ENCODE measurements around the gene SCN1B. TPM values are rescaled to one million over a fixed set of nuclear protein-coding genes. Genes with fewer than 3 reads are reported as not detected.

SCN1B gene
- total and polyA plus RNA-seq, 9 donors, result 3.0 to 6.7 (median 3.5) TPM

GRCh38 chr19:35053667-35054293 lies 23.5 kb downstream of the SCN1B start:
- H3K27me3 ChIP-seq (ENCODE audit: control insufficient read depth, insufficient read depth, low read length), result peaks cover 7% of the 10 kb centered on the region
- H3K4me1 ChIP-seq (ENCODE audit: control insufficient read depth, insufficient read depth, low read length), result peaks cover 3% of the 10 kb centered on the region
- no peak for DNase-seq
- H3K27ac ChIP-seq (ENCODE audit: low read length), result no peak overlapping the region
- H3K9me3 ChIP-seq (replicated peaks; ENCODE audit: control insufficient read depth, low read depth, low read length), result no peaks in the 10 kb centered on the region
- no peak overlapping the region for H3K4me3 ChIP-seq (ENCODE audit: low read length)
- no peaks in the 10 kb centered on the region for H3K36me3 ChIP-seq (ENCODE audit: control insufficient read depth, insufficient read depth, low read length)
- WGBS (ENCODE audit: insufficient coverage), result 76% methylated on average over 6 of the region's 9 CpGs

- Histone ChIP-seq H3K9me3 (replicated peaks; ENCODE audit: control insufficient read depth, low read depth, low read length) (no peaks in the 10 kb centered on the region), H3K27me3 (ENCODE audit: control insufficient read depth, insufficient read depth, low read length) (peaks cover 9% of the 10 kb centered on the region), H3K4me1 (ENCODE audit: control insufficient read depth, insufficient read depth, low read length) (no peaks in the 10 kb centered on the region), H3K4me3 (ENCODE audit: low read length) (no peak overlapping the region), H3K27ac (ENCODE audit: low read length) (no peak overlapping the region), H3K36me3 (ENCODE audit: control insufficient read depth, insufficient read depth, low read length) (no peaks in the 10 kb centered on the region)
- 92% methylated on average over 6 of the region's 9 CpGs for WGBS (ENCODE audit: insufficient coverage)
- DNase-seq, result no peak
These were observed 24.4 kb downstream of the SCN1B start for GRCh38 chr19:35054626-35055025.

- WGBS (ENCODE audit: insufficient coverage), result 6% methylated on average over 3 of the region's 3 CpGs
- H3K36me3 ChIP-seq (ENCODE audit: control insufficient read depth, insufficient read depth, low read length), result no peaks in the 10 kb centered on the region
- no peaks in the 10 kb centered on the region for H3K4me1 ChIP-seq (ENCODE audit: control insufficient read depth, insufficient read depth, low read length)
- H3K27me3 ChIP-seq (ENCODE audit: control insufficient read depth, insufficient read depth, low read length), result peaks cover 9% of the 10 kb centered on the region
- no peaks in the 10 kb centered on the region for H3K9me3 ChIP-seq (replicated peaks; ENCODE audit: control insufficient read depth, low read depth, low read length)
- no peak overlapping the region for H3K27ac ChIP-seq (ENCODE audit: low read length)
- DNase-seq, result no peak
- no peak overlapping the region for H3K4me3 ChIP-seq (ENCODE audit: low read length)
These were observed 25.5 kb downstream of the SCN1B start for GRCh38 chr19:35055715-35056179.

GRCh38 chr19:35056513-35057063 lies 26.3 kb downstream of the SCN1B start:
- Histone ChIP-seq H3K4me1 (ENCODE audit: control insufficient read depth, insufficient read depth, low read length) (no peaks in the 10 kb centered on the region), H3K27me3 (ENCODE audit: control insufficient read depth, insufficient read depth, low read length) (peaks cover 9% of the 10 kb centered on the region), H3K4me3 (ENCODE audit: low read length) (no peak overlapping the region), H3K36me3 (ENCODE audit: control insufficient read depth, insufficient read depth, low read length) (no peaks in the 10 kb centered on the region), H3K9me3 (replicated peaks; ENCODE audit: control insufficient read depth, low read depth, low read length) (no peaks in the 10 kb centered on the region), H3K27ac (ENCODE audit: low read length) (no peak overlapping the region)
- DNase-seq, result no peak
- no CpG with 5 or more reads among the region's 6 CpGs for WGBS (ENCODE audit: insufficient coverage)

- peaks cover 9% of the 10 kb centered on the region for H3K27me3 ChIP-seq (ENCODE audit: control insufficient read depth, insufficient read depth, low read length)
- H3K27ac ChIP-seq (ENCODE audit: low read length), result no peak overlapping the region
- DNase-seq, result no peak
- H3K4me3 ChIP-seq (ENCODE audit: low read length), result no peak overlapping the region
- H3K9me3 ChIP-seq (replicated peaks; ENCODE audit: control insufficient read depth, low read depth, low read length), result no peaks in the 10 kb centered on the region
- WGBS (ENCODE audit: insufficient coverage), result no CpG with 5 or more reads among the region's 2 CpGs
- H3K4me1 ChIP-seq (ENCODE audit: control insufficient read depth, insufficient read depth, low read length), result no peaks in the 10 kb centered on the region
- no peaks in the 10 kb centered on the region for H3K36me3 ChIP-seq (ENCODE audit: control insufficient read depth, insufficient read depth, low read length)
These were observed 28.1 kb downstream of the SCN1B start for GRCh38 chr19:35058370-35058769.

- no peak overlapping the region for H3K4me3 ChIP-seq (ENCODE audit: low read length)
- H3K9me3 ChIP-seq (replicated peaks; ENCODE audit: control insufficient read depth, low read depth, low read length), result no peaks in the 10 kb centered on the region
- no peaks in the 10 kb centered on the region for H3K4me1 ChIP-seq (ENCODE audit: control insufficient read depth, insufficient read depth, low read length)
- WGBS (ENCODE audit: insufficient coverage), result 78% methylated on average over 21 of the region's 26 CpGs
- no peak overlapping the region for H3K27ac ChIP-seq (ENCODE audit: low read length)
- DNase-seq, result no peak
- no peaks in the 10 kb centered on the region for H3K36me3 ChIP-seq (ENCODE audit: control insufficient read depth, insufficient read depth, low read length)
- H3K27me3 ChIP-seq (ENCODE audit: control insufficient read depth, insufficient read depth, low read length), result peaks cover 9% of the 10 kb centered on the region
These were observed 28.9 kb downstream of the SCN1B start for GRCh38 chr19:35059006-35059798.

GRCh38 chr19:35059799-35060091 lies 29.5 kb downstream of the SCN1B start:
- H3K27ac ChIP-seq (ENCODE audit: low read length), result no peak overlapping the region
- H3K4me1 ChIP-seq (ENCODE audit: control insufficient read depth, insufficient read depth, low read length), result no peaks in the 10 kb centered on the region
- H3K9me3 ChIP-seq (replicated peaks; ENCODE audit: control insufficient read depth, low read depth, low read length), result no peaks in the 10 kb centered on the region
- no peak overlapping the region for H3K4me3 ChIP-seq (ENCODE audit: low read length)
- peaks cover 9% of the 10 kb centered on the region for H3K27me3 ChIP-seq (ENCODE audit: control insufficient read depth, insufficient read depth, low read length)
- WGBS (ENCODE audit: insufficient coverage), result 88% methylated on average over 8 of the region's 15 CpGs
- H3K36me3 ChIP-seq (ENCODE audit: control insufficient read depth, insufficient read depth, low read length), result no peaks in the 10 kb centered on the region
- DNase-seq, result no peak

- H3K9me3 ChIP-seq (replicated peaks; ENCODE audit: control insufficient read depth, low read depth, low read length), result no peaks in the 10 kb centered on the region
- H3K27ac ChIP-seq (ENCODE audit: low read length), result no peak overlapping the region
- 87% methylated on average over 24 of the region's 29 CpGs for WGBS (ENCODE audit: insufficient coverage)
- H3K4me1 ChIP-seq (ENCODE audit: control insufficient read depth, insufficient read depth, low read length), result no peaks in the 10 kb centered on the region
- no peak for DNase-seq
- no peaks in the 10 kb centered on the region for H3K36me3 ChIP-seq (ENCODE audit: control insufficient read depth, insufficient read depth, low read length)
- peaks cover 9% of the 10 kb centered on the region for H3K27me3 ChIP-seq (ENCODE audit: control insufficient read depth, insufficient read depth, low read length)
- no peak overlapping the region for H3K4me3 ChIP-seq (ENCODE audit: low read length)
These were observed 30.0 kb downstream of the SCN1B start for GRCh38 chr19:35060160-35060855.

GRCh38 chr19:35061583-35062373 lies 31.5 kb downstream of the SCN1B start:
- DNase-seq, result no peak
- Histone ChIP-seq H3K4me3 (ENCODE audit: low read length) (no peak overlapping the region), H3K27me3 (ENCODE audit: control insufficient read depth, insufficient read depth, low read length) (peaks cover 2% of the 10 kb centered on the region), H3K4me1 (ENCODE audit: control insufficient read depth, insufficient read depth, low read length) (no peaks in the 10 kb centered on the region), H3K9me3 (replicated peaks; ENCODE audit: control insufficient read depth, low read depth, low read length) (no peaks in the 10 kb centered on the region), H3K27ac (ENCODE audit: low read length) (no peak overlapping the region), H3K36me3 (ENCODE audit: control insufficient read depth, insufficient read depth, low read length) (no peaks in the 10 kb centered on the region)
- WGBS (ENCODE audit: insufficient coverage), result 73% methylated on average over 6 of the region's 7 CpGs

Measured in muscle of leg (tissue), 11 donors.